Mucosa of gallbladder (tissue), 1 donor: Measurements from ENCODE around the gene SLC35E1. TPM values are rescaled to one million over a fixed set of nuclear protein-coding genes. Genes with fewer than 3 reads are reported as not detected.
A peak's percentile ranks its signal among the peaks of the same experiment; 100 is the strongest.

ENCODE experiments used
- DNase-seq: peaks from one replicate; pipeline ENCODE4 v3.0.0-alpha.2; 2020; ENCODE audit warnings: low spot score
- total RNA-seq: library from RNA; stranded (reverse); gene quantifications from one replicate; pipeline ENCODE4 v1.2.1, GENCODE V29; 2021
- donor health status: DM: no; HTN: no; CAD: no.

Gene SLC35E1
- 43.0 TPM for total RNA-seq

GRCh38 chr19:16572332-16573211, at the start of gene SLC35E1:
SLC35E1 (minus strand) TSS chr19:16572415; CDS start chr19:16572364, 51 bp downstream.
- peak; percentile 96 for DNase-seq

- no peak for DNase-seq
These were observed 49.1 kb upstream of the SLC35E1 start for GRCh38 chr19:16621165-16621800.

DNA sequence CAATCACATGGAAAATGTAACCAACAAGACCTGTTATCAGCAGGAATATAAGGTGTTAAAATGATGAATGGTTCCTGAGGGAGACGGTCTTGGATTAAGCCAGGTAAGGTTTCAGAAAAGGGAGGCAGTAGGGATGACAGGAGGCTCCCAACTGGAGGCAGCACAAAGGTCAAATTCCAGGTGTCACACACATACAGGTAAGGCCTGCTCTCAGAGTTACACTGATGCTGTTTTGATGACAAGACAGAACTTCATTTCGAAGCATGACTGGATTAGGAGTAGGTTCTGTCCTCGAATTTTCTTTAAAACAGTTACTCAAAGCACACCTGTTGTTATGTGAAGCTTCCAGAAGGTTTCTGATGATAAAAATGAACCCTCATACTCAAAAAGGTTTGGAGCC, 48.4 kb upstream of the SLC35E1 start:
- no peak for DNase-seq

DNA sequence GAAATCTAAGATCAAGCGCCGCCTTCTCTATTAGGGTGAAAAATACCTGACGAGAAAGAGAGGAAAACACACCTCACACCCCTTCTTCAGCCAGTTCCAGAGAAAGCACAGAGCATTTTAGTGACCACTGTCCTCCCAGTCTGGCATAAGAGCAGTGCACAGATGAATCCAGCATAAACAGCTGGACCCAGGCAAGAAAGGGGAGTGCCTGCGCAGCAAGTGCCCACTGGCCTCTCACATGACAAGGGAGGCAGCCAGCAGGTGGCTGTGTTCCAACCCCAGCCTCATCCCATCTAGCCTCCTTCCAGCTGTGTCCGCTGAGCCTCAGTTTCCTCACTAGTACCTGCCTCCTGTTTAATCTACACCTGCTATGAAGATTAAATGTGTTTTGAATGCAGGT, 47.8 kb upstream of the SLC35E1 start:
- DNase-seq, result no peak

DNA sequence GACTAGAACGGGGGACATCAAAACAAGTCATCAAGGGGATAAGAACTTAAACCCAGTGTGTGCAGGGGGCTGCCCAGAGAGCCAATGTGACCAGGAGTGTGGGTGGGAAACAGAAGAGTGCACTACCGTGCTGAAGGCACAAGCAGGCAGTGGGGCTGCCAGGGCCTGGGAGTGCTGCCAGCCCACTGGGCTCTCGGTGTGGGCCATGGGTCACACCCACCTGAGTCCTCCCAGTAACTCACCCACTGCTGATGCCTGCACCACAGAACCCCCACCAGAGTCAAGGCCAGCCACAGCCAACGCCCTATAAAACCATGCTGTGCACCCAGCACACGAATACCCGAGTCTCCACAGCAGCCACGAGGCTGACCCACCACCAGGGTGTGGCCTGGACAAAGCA, 47.2 kb upstream of the SLC35E1 start:
- no peak for DNase-seq

DNA sequence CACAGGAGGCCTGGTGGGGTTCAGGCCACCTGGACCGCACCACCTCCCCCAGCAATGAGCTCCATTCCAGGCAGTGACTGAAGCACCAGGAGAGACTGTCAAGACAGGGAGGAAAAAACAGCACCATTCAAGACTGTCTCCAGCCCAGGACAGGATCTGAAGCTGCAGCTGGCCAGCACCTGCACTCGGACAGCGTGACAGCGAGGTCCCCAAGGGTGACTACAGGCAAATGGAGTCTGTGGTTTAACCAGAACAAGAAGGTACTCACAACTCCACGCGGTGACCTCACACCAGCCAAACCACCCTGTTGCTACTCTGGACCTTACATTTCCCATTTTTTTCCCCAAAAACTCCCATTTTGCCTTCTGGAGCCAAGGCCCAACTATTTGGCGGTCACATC, 46.0 kb upstream of the SLC35E1 start:
- DNase-seq, result no peak

DNA sequence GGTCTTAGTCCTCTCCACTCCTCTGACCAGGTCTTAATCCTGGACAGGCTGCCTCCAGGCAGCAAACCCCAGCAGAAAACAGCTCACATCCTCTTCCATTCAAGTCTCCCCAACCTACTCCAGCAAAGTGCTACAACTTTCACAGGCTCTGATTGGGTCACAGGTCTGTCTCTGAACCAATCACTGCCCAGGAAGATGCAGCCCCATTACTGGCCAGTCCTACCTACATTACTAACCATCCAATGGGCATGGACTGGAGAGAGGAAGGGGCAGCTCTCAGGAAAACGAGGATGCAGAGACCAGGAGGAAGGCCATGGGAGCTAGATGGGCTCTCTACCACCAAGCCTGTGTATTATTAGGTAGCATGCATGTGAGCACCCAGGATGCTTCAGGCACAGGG, 43.6 kb upstream of the SLC35E1 start:
- no peak for DNase-seq

DNA sequence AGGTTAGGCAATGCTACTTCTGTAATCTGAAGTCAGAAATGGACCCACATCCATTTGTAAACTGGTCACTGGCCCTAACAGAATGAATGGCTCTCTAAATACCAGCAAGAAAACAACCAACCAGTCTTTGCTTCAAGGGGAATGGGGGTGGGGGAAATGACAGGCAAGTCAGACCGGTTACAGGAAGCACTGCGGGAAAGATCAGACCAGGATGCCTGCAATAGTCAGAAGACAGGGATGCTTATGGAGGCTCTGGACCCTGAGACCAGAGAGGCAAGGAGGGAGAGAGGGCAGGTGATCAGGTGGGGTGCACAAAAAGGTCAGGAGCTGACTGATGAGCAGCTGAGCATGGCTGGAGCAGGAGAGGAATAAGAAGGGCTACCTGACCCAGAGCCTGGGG, 42.7 kb upstream of the SLC35E1 start:
- DNase-seq, result no peak

DNA sequence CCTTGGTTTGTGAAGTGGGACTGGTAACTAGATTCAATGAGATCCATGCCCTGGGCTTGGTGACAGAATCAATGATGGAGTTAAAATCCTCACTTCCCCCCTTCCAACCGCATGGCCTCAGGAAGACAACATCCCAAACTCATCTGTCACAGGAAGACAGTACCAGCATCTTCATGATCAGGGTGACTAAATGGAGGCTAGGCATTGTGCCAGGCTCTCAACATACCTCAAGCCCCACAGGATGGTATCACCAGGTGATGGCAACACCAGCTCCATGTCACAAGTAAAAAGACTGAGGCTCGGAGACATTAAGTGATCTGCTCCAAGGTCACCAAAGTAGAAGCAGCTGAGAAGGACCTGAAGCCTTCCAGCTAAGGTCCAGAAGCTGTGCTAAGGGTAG, 41.6 kb upstream of the SLC35E1 start:
- no peak for DNase-seq

- no peak for DNase-seq
These were observed 40.4 kb upstream of the SLC35E1 start for GRCh38 chr19:16612636-16613035.

- no peak for DNase-seq
These were observed 38.9 kb upstream of the SLC35E1 start for GRCh38 chr19:16611121-16611520.

DNA sequence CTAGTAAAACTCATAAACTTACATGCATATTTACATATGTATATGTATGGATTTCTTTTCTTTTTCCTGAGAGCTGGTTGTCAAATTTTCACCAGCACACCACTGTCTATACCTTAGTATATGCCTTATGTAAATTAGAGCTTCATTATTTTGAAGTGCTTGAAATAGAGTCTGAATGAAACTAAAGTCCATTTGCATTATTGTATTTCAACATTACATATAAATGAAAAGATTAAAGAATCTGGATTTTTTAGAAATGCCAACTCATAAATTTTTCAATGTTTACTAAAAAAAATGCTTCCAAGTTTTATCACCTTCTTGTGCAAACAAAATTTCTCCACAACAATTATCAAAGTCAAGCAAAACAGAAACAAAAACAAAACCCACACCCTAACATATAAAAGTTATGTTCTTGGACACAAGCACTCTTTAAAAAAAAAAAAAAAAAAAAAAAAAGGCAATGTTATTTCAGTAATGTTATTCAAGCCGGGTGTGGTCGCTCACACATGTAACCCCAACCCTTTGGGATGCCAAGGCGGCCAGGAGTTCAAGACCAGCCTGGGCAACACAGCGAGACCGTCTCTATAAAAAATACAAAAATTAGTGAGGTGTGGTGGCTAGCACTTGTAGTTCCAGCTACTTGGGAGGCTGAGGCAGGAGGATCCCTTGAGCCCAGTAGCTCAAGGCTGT, 37.4 kb upstream of the SLC35E1 start:
- no peak for DNase-seq

- DNase-seq, result peak; percentile 39
These were observed 36.1 kb upstream of the SLC35E1 start for GRCh38 chr19:16608290-16608739.

DNA sequence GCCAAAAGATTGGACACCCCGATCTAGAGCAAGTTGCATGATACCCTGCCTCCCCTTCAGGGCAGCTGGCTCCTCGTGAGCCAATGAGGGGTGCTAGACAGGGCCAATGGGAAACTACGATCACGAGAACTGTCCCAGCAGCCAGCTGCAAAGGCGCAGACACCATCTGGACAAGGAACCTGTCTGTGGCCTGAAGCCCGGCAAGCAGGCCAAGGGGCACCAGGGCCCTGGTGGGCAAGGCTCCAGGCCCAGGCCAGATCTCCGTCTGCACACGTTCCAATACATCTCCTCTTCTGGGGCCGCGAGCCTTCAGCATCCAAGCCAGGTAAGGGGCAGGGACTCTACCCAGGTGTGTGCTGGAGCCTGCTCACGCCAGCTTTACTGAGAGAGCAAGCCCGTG, 35.6 kb upstream of the SLC35E1 start:
- DNase-seq, result no peak

GRCh38 chr19:16605553-16605994, 33.4 kb upstream of the SLC35E1 start:
- DNase-seq, result no peak

DNA sequence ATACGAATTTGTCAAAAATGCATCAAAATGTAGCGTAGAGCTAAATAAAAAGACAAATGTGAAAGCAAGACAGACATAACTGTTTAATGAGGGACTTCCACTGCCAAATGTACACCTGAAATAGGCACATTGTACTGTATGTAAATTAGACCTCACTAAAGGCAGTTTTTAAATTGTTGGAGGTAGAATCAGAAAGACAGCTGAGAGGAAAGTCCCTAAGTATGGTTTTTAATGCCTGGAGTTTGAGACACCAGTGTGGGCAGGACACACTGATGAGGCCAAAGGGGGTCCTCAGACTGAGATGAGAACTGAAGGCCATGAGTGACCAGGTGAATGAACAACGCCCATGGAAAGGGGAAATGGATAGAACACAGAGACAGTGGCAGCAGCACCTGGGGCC, 32.9 kb upstream of the SLC35E1 start:
- DNase-seq, result no peak

GRCh38 chr19:16604615-16605014, 32.4 kb upstream of the SLC35E1 start:
- no peak for DNase-seq

DNA sequence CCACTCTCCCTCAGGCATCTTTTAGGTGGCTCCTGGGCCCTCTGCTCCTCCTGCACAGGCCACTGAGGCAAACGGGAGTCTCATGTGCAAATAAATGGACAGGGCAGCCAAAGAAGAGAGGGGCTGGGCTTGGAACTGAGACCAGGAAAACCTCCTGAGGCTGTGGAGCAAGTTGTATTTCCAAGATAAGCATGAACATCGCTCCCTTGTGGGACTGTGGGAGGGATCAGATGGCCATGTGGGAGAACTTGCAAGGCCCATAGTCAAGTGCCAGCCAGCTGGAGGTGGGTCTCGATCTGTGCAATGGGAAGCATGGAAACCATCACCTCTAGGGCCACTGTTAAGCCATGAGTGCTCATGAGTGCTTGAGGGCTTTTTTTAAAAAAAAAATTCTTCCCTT, 30.9 kb upstream of the SLC35E1 start:
- DNase-seq, result no peak

- no peak for DNase-seq
These were observed 29.3 kb upstream of the SLC35E1 start for GRCh38 chr19:16601378-16602052.

- DNase-seq, result no peak
These were observed 28.6 kb upstream of the SLC35E1 start for GRCh38 chr19:16600824-16601223.

GRCh38 chr19:16599655-16600346, 27.6 kb upstream of the SLC35E1 start:
- DNase-seq, result no peak
